ENCODE data around the gene A4GALT.

A4GALT gene

GRCh38 chr22:42732081-42732480, 11.4 kb upstream of the A4GALT start:
- no peak for DNase-seq (ENCODE audit: low spot score)
- no peak for TF ChIP-seq CTCF (IDR thresholded peaks at IDR 0.05; ENCODE audit: extremely low read depth, missing control alignments)

- no peak for DNase-seq (ENCODE audit: low spot score)
These were observed 6.1 kb upstream of the A4GALT start for GRCh38 chr22:42726811-42727210.

GRCh38 chr22:42725606-42726355, 5.1 kb upstream of the A4GALT start:
- no peak for TF ChIP-seq CTCF (IDR thresholded peaks at IDR 0.05; ENCODE audit: extremely low read depth, missing control alignments)
- no peak for DNase-seq (ENCODE audit: low spot score)

More at GRCh38 chr22:42726811-42727210, 6.1 kb upstream of the A4GALT start:
- no peak for TF ChIP-seq CTCF (IDR thresholded peaks at IDR 0.05; ENCODE audit: extremely low read depth, missing control alignments)

GRCh38 chr22:42724062-42724461, 3.4 kb upstream of the A4GALT start:
- TF ChIP-seq CTCF (IDR thresholded peaks at IDR 0.05; ENCODE audit: extremely low read depth, missing control alignments), result no peak
- DNase-seq (ENCODE audit: low spot score), result no peak

- TF ChIP-seq CTCF (IDR thresholded peaks at IDR 0.05; ENCODE audit: extremely low read depth, missing control alignments), result no peak
- DNase-seq (ENCODE audit: low spot score), result no peak
These were observed 370 bp upstream of the A4GALT start for GRCh38 chr22:42721045-42721434.

- peak; percentile 58 for DNase-seq (ENCODE audit: low spot score)
- TF ChIP-seq CTCF (IDR thresholded peaks at IDR 0.05; ENCODE audit: extremely low read depth, missing control alignments), result no peak
These were observed 911 bp downstream of the A4GALT start for GRCh38 chr22:42719656-42720262.

- DNase-seq (ENCODE audit: low spot score), result no peak
- TF ChIP-seq CTCF (IDR thresholded peaks at IDR 0.05; ENCODE audit: extremely low read depth, missing control alignments), result no peak
These were observed 1.5 kb downstream of the A4GALT start for GRCh38 chr22:42719133-42719532.

All from GM20000 (cell line).